ENCODE data around the gene AP3B1. TPM values are rescaled to one million over a fixed set of nuclear protein-coding genes. Genes with fewer than 3 reads are reported as not detected.

Gene AP3B1
- total RNA-seq, 1 donor from 2014 or later: 37.1 TPM

- DNase-seq (ENCODE audit: low spot score): no peak
These were observed 289.3 kb downstream of the AP3B1 start for GRCh38 chr5:78005021-78005785.

- DNase-seq (ENCODE audit: low spot score): no peak
These were observed 289.9 kb downstream of the AP3B1 start for GRCh38 chr5:78004559-78004958.

- no peak for DNase-seq (ENCODE audit: low spot score)
These were observed 290.6 kb downstream of the AP3B1 start for GRCh38 chr5:78003919-78004318.

DNA sequence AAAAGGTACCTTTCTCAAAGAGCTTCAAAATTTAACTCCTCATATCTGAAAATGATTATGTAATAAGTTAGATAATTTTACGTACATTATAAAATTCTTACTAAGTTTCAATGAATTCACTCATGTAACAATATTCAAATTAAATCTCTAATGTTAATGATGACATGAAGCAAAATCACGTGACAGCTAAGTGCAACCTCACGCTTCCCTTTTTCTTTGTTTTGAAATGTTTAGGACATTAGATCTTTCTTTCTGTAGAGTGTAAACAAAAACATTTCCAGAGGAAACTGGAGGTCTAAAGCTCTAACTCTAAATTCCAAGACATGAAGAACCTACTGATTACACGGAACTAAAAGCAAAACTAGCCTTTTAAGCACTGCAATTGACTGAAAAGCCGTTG is 291.0 kb downstream of the AP3B1 start:
- no peak for DNase-seq (ENCODE audit: low spot score)

DNA sequence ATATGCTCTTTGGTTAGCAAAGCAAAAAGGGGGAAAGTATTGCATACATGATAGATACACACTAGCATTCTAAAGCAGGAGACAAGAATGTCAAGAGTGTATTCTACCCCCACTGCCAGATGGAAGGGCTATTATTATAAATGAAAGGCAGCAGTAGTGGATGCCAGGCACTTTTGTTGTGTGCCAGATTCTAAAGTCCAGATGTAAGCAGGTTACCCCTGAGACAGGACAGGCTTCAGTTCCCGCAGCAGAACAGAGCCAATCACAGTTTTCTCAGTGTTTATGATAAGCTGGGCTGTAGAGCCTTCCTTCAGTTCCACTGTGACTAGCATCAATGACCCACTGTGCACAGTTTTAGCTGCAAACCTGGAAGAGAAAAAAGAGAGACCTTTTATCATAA is 291.8 kb downstream of the AP3B1 start:
- no peak for DNase-seq (ENCODE audit: low spot score)

- no peak for DNase-seq (ENCODE audit: low spot score)
These were observed 293.3 kb downstream of the AP3B1 start for GRCh38 chr5:78001197-78001596.

DNA sequence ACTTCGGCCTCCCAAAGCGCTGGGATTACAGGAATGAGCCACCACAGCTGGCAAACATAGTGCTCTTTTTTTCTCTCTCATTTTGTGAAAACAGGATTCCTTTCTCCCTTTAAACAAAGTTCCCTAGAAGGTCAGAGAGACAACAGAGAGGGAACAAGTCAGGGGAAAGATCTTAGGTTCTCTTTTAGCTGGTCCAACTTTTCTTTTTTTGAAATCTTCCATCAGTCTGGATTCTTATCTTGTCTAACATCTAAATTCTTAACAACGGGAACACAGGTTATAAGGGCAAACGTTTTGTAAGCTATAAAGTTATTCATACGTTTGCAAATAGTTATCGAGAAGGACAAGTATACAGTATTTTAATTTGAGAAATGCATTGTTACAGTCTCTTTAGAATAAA is 294.3 kb downstream of the AP3B1 start:
- DNase-seq (ENCODE audit: low spot score): no peak

DNA sequence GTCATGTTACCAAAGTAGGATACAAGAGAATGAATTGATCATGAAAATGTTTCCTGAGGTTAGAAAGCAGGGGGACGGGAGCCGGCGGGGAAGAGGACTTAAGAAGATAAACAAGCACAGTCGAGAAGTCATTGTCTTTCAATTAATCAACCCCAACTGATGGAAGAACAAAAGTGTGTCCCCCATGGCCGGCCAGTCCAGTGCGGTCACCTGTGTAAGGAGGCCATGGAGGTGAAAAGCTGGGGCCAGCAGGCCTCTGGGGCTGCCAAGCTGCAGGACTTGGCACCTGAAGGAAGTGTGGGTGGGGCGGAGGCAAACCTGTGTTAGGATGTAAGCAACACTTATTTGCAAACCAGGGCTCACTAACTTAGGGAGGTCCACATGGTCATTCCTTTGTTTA is 295.1 kb downstream of the AP3B1 start:
- no peak for DNase-seq (ENCODE audit: low spot score)

DNA sequence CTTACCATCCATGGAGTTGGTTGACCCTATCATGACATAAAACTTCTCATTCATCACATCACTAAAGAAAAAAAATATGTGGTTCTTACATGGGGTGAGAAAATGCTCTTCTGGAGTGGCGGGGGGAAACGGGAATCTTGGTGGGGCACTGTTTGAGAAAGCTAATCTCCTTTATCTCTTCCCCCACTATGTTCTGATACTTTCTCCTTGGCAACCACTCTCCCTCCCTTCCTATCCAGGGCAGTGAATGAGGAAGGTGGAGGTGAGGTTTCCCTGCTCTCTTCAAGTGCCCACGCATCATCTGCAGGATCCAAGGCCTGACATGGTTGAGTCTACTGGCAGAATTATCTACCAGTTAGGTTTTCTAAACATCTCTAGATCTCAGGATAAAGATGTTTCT is 297.6 kb downstream of the AP3B1 start:
- no peak for DNase-seq (ENCODE audit: low spot score)

GRCh38 chr5:77995793-77996409 is 298.6 kb downstream of the AP3B1 start:
- DNase-seq (ENCODE audit: low spot score): no peak

DNA sequence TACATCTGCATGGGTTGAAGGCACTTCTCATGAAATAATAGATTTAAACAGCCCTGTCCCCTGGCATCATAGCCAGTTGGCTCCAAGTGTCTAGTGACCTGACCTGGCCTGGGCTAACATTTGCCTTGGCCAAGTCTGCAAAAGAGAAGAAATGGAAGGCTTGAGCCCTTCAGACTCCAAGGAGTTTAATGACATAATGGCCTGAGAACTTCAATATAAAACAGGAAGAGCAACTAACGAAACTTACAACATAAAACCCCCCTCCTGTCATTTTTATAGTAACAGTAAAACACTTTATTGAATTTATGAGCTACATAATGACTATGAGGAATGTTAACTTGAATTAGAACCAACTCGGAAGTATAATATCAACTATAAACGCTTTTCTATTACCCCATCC is 299.6 kb downstream of the AP3B1 start:
- no peak for DNase-seq (ENCODE audit: low spot score)

DNA sequence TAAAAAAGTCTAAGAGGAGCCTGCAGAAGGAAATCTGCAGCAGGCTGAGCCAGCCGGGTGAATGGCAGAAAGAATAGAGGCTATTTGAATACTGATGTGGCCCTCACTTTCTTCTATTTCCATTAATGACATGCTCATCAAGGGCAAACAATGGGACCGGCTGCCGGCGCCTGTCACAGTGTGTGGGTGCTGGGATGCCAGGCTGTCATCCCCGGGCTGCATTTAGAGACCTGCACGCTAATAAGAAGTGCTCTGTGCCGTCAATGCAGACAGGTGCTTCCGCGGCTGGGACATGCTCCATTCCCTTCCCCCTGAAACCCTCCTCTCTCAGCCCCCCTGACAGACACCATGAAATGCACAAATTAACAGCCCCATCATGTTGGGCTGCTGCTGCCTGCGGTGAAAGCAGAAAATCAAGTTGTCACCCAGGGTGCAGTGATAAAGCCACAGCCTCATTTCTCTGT is 300.6 kb downstream of the AP3B1 start:
- no peak for DNase-seq (ENCODE audit: low spot score)

- DNase-seq (ENCODE audit: low spot score): no peak
These were observed 301.2 kb downstream of the AP3B1 start for GRCh38 chr5:77993141-77993854.

DNA sequence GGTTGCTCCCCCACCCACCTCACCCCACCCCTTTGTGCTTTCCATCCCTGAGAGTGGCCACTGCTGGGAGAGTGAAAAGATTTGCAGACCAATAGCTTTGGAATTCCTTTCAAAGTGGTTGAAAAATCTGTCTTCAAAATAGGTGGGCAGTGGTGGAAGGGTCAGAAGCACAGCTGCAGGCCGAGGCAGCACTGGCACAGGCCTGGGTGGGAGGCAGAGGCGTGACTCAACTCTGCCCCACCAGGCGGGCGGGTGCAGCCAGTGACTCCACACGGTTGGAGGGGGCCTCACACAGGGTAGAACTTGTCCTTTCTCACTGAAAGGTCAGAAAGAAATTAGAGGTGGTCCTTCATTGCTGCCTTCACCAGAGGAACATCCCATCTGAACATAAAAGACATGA is 303.4 kb downstream of the AP3B1 start:
- DNase-seq (ENCODE audit: low spot score): no peak

DNA sequence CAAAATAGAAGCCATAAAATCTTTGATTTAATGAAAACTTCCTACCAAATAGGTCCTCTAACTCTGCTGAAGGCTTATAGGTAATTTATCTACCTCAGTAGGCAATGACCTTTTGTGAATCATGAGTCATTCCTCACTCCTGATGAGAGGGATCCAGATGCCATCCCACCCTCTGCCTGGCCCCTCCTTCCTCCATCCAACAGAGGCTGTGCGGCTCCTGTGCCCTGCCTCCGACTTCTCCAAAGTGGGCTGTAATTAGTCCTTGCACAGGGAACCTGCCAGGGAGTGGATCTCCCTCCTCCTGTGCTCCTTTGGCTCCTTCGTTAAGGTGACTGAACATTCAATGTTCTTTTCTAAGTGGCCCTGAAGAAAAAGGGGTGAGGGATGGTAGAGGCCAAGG is 304.5 kb downstream of the AP3B1 start:
- no peak for DNase-seq (ENCODE audit: low spot score)

DNA sequence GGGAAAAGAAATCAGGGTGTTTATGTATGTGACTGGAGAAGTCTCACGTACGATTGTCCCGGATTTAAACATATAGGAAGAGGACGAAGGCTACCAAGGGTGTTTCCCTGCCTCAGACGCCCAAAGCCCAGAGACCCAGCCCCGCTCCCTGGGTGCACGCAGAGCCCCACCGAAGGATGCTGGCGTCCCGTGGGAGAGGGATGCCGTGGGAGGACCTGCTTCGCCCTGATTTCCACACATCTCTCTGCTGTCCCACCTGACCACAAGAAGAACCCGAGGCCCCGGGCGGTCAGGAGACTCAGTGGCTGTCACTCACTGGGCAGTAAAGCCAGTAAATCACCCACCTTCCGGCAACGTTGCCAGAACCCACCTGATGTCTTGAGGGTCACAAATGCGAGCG is 306.5 kb downstream of the AP3B1 start:
- no peak for DNase-seq (ENCODE audit: low spot score)

GRCh38 chr5:77987331-77987730 is 307.2 kb downstream of the AP3B1 start:
- DNase-seq (ENCODE audit: low spot score): no peak

- no peak for DNase-seq (ENCODE audit: low spot score)
These were observed 308.2 kb downstream of the AP3B1 start for GRCh38 chr5:77986261-77986660.

DNA sequence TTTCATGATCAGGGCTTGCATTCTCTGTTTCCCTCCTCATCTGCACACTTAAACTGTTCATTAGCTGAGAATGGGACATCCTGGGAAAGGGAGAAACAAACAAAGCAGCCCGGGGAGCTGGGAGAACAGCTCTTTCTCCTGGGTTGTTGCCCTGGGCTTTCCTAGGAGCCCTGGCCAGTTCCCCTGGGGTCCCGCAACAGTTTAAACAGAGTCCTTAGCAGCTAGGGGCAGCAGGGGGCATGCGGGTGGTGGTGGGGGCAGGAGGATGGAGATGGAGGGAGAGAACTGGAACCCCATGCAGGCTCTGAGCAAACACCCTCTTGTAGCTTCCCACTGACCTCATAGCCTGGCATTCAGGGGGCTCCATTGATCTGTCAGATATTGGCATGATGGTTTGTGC is 309.3 kb downstream of the AP3B1 start:
- DNase-seq (ENCODE audit: low spot score): no peak

DNA sequence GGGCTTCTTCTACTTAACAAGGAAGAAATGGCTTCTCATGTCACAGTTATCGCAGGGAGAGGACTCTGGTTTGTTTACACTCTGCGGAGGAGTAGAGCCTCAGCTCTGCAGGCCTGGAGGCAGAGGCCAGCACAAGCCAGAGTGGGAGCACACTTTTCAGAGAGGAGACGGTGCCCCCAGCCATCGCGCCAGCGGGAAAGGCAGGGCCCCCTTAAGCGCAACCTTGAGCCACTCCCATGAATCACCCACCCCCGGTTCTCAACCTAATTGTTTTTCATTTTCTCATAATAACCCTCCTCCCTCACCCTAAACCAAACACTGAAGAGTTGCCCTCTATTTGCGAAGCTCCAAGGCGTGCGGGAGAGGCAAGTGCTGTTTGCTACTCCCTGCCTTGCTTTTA is 309.9 kb downstream of the AP3B1 start:
- no peak for DNase-seq (ENCODE audit: low spot score)

GRCh38 chr5:77983482-77984199 is 310.9 kb downstream of the AP3B1 start:
- DNase-seq (ENCODE audit: low spot score): no peak

- no peak for DNase-seq (ENCODE audit: low spot score)
These were observed 312.7 kb downstream of the AP3B1 start for GRCh38 chr5:77981820-77982219.

Measured in mucosa of gallbladder (tissue), 1 donor.